HG02852 (cell line): ENCODE measurements around the gene LZTS2.
"Not testable (repeated sequence)": the region's sequence is repeated elsewhere in the genome, so short reads cannot be mapped to it uniquely, and the experiment has no call there.

Experiments
- ATAC-seq: cut with Tn5 transposase; IDR thresholded peaks from one replicate; pipeline ENCODE4 v1.9.1; 2021; ENCODE audit warnings: mild to moderate bottlenecking, moderate library complexity; ENCODE audit not compliant: unreplicated experiment

LZTS2 gene

GRCh38 chr10:100999742-101000126 is at the start of gene LZTS2:
Gene LZTS2 (plus strand): TSS chr10:100999808. CDS start chr10:101002539, 2,731 bp downstream.
- ATAC-seq, result no peak

GRCh38 chr10:100960251-100960650 is 39.4 kb upstream of the LZTS2 start:
- ATAC-seq, result no peak

GRCh38 chr10:100962351-100963080 is 37.1 kb upstream of the LZTS2 start:
- no peak for ATAC-seq

- no peak for ATAC-seq
These were observed 35.8 kb upstream of the LZTS2 start for GRCh38 chr10:100963826-100964225.

GRCh38 chr10:100965820-100966219 is 33.8 kb upstream of the LZTS2 start:
- no peak for ATAC-seq

- no peak for ATAC-seq
These were observed 32.7 kb upstream of the LZTS2 start for GRCh38 chr10:100966887-100967286.

- ATAC-seq, result no peak
These were observed 32.3 kb upstream of the LZTS2 start for GRCh38 chr10:100967332-100967731.

GRCh38 chr10:100968062-100968736 is 31.4 kb upstream of the LZTS2 start:
- ATAC-seq, result no peak

- ATAC-seq, result no peak
These were observed 30.8 kb upstream of the LZTS2 start for GRCh38 chr10:100968863-100969186.

GRCh38 chr10:100969187-100970075 is 30.2 kb upstream of the LZTS2 start, which contains the start of gene SEMA4G:
Gene SEMA4G (plus strand): TSS chr10:100969504. CDS start chr10:100972913, 3,409 bp downstream.
- no peak for ATAC-seq

- ATAC-seq, result no peak
These were observed 29.3 kb upstream of the LZTS2 start for GRCh38 chr10:100970076-100970913.

- no peak for ATAC-seq
These were observed 28.4 kb upstream of the LZTS2 start for GRCh38 chr10:100970914-100971811.

- no peak for ATAC-seq
These were observed 27.3 kb upstream of the LZTS2 start for GRCh38 chr10:100972115-100972903.

- no peak for ATAC-seq
These were observed 26.6 kb upstream of the LZTS2 start for GRCh38 chr10:100972904-100973535.

- not testable (repeated sequence) for ATAC-seq
These were observed 24.2 kb upstream of the LZTS2 start for GRCh38 chr10:100975397-100975796.

GRCh38 chr10:100976906-100977305 is 22.7 kb upstream of the LZTS2 start:
- ATAC-seq, result no peak

- ATAC-seq, result no peak
These were observed 22.2 kb upstream of the LZTS2 start for GRCh38 chr10:100977436-100977835.
